ENCODE results near the gene PCDHB1. TPM values are rescaled to one million over a fixed set of nuclear protein-coding genes. Genes with fewer than 3 reads are reported as not detected.

The PCDHB1 gene, protein sequence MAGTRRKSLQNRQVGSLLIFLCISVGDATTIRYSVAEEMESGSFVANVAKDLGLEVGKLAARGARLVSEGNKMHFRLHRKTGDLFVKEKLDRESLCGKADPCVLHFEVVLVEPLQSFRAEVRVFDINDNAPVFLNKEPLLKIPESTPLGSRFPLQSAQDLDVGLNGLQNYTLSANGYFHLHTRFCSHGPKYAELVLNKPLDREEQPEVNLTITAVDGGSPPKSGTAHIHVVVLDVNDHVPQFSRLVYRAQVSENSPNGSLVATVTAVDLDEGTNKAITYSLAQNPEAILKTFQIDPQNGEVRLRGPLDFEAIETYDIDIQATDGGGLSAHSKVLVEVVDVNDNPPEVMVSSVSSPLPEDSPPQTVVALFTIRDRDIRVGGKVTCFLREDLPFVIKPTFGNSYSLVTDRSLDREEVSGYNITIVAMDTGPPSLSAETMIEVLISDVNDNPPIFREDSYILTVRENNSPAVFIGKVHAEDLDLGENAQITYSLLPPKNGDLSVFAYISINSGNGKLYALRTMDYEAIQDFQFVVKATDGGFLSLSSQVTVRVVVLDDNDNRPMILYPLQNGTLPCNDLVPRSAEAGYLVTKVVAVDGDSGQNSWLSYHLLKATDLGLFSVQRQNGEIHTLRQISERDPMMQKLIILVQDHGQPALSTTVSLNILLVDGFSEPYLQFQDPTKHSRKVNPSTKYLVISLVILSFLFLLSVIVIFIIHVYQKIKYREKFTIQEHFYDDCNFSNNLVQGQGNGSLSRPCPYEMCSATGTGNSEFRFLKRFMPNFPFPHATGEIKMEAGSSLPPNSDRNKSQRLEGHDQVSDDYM
- total RNA-seq (not detected), total RNA-seq (0 to 0.11 (median 0) reads per million in 172 experiments)
- polyA plus RNA-seq (2013, experiment 1 of 2), result not detected
- not detected for polyA plus RNA-seq (2013, experiment 2 of 2)

DNA sequence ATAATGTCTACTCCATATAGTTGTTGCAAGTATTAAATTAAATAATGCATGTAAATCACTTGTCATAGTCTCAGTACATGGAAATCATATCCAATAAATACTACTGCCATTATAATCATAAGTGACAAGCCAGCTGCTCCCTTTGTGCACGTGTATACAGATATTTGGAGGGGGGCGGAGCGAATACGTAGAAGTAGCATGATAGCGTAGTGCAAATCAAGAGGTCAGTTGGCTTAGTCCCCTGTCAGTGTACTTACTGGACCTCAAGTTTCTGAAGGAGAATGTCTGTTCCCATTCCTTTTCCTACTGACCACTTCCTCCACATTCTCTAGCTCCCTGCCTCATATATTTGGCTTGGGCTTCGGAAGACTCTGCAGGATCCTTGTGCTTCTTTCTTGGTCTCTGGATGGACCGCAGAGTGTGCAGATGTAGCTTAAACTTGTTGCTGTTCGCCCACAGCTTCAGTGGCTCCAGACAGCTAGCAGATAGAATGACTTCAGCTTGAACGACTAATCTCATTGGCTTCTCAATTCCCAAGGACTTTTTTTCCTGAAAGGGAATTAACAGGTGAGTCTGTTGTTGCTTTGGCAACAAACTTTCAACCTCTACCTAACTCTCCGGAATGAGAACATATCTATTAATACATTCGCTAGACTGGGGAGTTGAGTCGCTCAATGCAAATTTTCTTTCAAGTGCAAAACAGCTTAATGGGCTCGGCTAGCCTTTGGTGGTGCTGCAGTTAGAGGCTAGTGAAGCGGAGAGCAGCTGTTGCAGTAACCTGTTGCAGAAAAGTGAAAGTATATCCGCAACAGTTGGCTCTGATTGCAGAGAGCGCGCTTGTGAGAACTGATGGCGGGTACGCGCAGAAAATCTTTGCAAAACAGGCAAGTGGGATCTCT lies at the start of gene PCDHB1:
PCDHB1 (plus strand) TSS at position 753 of the 899 bp plus-strand sequence; CDS start at position 850, 97 bp downstream.
- Mint-ChIP-seq H3K4me3 (peak within 1 kb of the TSS; percentile 55), H3K36me3 (ENCODE audit: low read depth) (no peaks in the 10 kb centered on the region), H3K4me1 (ENCODE audit: low read depth) (peaks cover 11% of the 10 kb centered on the region), H3K9me3 (peaks cover 3% of the 10 kb centered on the region), H3K27ac (no peak within 1 kb of the TSS), H3K27me3 (peaks cover 63% of the 10 kb centered on the region)
- no peaks in the 10 kb centered on the region for H3K36me3 ChIP-seq (ENCODE audit: insufficient read depth, low read length)
- CTCF ChIA-PET, result no interaction called here
- ATAC-seq (ENCODE audit: poor library complexity), result no peak
- H3K9me3 ChIP-seq (ENCODE audit: control insufficient read depth in 1 of 2, insufficient read depth in 1 of 2, low read length in 2 of 2), result peaks cover 4 to 20% of the 10 kb centered on the region in 2 experiments
- peak within 1 kb of the TSS; percentile 15 for H3K4me3 ChIP-seq (ENCODE audit: low read length)
- intact Hi-C loops (cut with DNase I, micrococcal nuclease), result no loop called here
- DNase-seq, result no peak
- peaks cover 12 to 33% of the 10 kb centered on the region in 2 experiments for H3K27me3 ChIP-seq (ENCODE audit: control insufficient read depth in 1 of 2, insufficient read depth in 2 of 2, low read length in 2 of 2)
- H3K4me1 ChIP-seq (ENCODE audit: insufficient read depth, low read length), result peaks cover 5% of the 10 kb centered on the region
- no peak within 1 kb of the TSS for H3K27ac ChIP-seq (ENCODE audit: low read depth in 1 of 2, low read length in 2 of 2)
- POLR2A ChIA-PET, result no interaction called here
- TF ChIP-seq, protein P1, sequence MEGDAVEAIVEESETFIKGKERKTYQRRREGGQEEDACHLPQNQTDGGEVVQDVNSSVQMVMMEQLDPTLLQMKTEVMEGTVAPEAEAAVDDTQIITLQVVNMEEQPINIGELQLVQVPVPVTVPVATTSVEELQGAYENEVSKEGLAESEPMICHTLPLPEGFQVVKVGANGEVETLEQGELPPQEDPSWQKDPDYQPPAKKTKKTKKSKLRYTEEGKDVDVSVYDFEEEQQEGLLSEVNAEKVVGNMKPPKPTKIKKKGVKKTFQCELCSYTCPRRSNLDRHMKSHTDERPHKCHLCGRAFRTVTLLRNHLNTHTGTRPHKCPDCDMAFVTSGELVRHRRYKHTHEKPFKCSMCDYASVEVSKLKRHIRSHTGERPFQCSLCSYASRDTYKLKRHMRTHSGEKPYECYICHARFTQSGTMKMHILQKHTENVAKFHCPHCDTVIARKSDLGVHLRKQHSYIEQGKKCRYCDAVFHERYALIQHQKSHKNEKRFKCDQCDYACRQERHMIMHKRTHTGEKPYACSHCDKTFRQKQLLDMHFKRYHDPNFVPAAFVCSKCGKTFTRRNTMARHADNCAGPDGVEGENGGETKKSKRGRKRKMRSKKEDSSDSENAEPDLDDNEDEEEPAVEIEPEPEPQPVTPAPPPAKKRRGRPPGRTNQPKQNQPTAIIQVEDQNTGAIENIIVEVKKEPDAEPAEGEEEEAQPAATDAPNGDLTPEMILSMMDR (IDR thresholded peaks at IDR 0.05), result no peak

DNA sequence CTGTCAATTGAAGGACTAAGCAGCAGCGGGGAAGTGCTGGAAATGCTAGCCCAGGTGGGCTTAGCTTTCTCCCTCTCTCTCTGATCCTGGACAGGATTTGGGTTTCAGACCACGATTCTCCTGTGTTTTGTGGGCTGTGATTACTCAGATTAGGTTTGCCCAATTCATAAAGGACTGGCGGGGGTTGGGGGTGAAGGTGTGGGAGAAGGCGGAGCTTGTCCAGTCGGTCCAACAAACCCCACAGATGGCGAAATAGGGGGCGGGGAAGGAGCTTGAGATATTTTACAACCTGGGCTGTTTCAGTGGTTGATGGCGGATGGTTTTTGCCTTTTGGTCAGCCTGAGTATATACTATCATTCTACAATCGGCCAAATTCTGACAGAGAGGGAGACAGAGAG lies 49.7 kb upstream of the PCDHB1 start:
- CTCF ChIA-PET, result no interaction called here
- H3K36me3 Mint-ChIP-seq (ENCODE audit: low read depth), result no peaks in the 10 kb centered on the region
- ATAC-seq (ENCODE audit: poor library complexity), result no peak

More for the DNA sequence above, 49.7 kb upstream of the PCDHB1 start:
- Histone ChIP-seq H3K9me3 (ENCODE audit: control insufficient read depth in 1 of 2, insufficient read depth in 1 of 2, low read length in 2 of 2) (peaks cover 0 to 6% of the 10 kb centered on the region in 2 experiments), H3K4me3 (ENCODE audit: low read length) (no peak overlapping the region), H3K4me1 (ENCODE audit: insufficient read depth, low read length) (peaks cover 7% of the 10 kb centered on the region), H3K36me3 (ENCODE audit: insufficient read depth, low read length) (no peaks in the 10 kb centered on the region), H3K27ac (ENCODE audit: low read depth in 1 of 2, low read length in 2 of 2) (no peak overlapping the region), H3K27me3 (ENCODE audit: control insufficient read depth in 1 of 2, insufficient read depth in 2 of 2, low read length in 2 of 2) (peaks cover 25% of the 10 kb centered on the region in 2 experiments)
- no peak overlapping the region for H3K27ac Mint-ChIP-seq
- peak overlapping the region; percentile 17 for H3K4me3 Mint-ChIP-seq
- H3K27me3 Mint-ChIP-seq, result peaks cover 61% of the 10 kb centered on the region
- TF ChIP-seq, protein P1 (IDR thresholded peaks at IDR 0.05), result no peak
- no peaks in the 10 kb centered on the region for H3K9me3 Mint-ChIP-seq
- intact Hi-C loops (cut with DNase I, micrococcal nuclease), result no loop called here
- POLR2A ChIA-PET, result no interaction called here
- H3K4me1 Mint-ChIP-seq (ENCODE audit: low read depth), result peaks cover 9% of the 10 kb centered on the region
- no peak for DNase-seq
